ENCODE measurements around the gene EYA2.

DNA sequence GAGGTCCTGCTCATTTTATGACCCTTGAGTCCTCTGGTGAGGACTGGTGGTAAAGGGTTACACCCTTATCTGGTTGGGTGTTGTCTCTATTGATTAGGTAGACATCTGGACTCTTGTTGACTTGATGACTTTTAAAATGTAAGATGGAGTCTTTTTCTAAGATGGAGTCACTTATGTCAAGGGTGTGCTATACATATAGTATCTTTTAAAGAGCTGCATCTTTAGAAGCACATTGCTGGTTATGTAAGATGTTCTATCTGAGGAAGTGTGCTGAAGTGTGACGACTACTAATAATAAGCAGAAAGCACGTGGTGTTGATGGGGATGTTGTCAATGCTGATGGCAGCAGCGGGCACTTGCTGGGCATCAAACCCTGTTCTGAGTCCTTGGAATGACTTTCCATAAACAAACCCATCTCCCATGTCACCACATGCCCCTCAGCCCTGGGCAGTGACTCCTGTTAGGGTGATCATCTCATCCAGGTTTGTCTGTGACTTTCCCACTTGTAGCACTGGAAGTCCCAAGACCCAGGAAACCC, 229.6 kb downstream of the EYA2 start:
- no peak for TF ChIP-seq POLR2AphosphoS5 (IDR thresholded peaks at IDR 0.05)
- no peak for TF ChIP-seq CTCF (IDR thresholded peaks at IDR 0.05)
- TF ChIP-seq EP300 (IDR thresholded peaks at IDR 0.05): no peak
- TF ChIP-seq POLR2A (IDR thresholded peaks at IDR 0.05): no peak

All from gastroesophageal sphincter (tissue), 3 donors.